HG03571 (cell line): ENCODE measurements around the gene RHBDL1.

Source experiments
- ATAC-seq: cut with Tn5 transposase; IDR thresholded peaks from one replicate; pipeline ENCODE4 v1.9.1; 2021; ENCODE audit not compliant: unreplicated experiment

The RHBDL1 gene

GRCh38 chr16:636206-637080 lies 39.0 kb upstream of the RHBDL1 start, which contains the start of gene METTL26:
TSS of gene METTL26 (minus strand) at chr16:636305. CDS start at chr16:636290, 15 bp downstream.
- ATAC-seq = peak; percentile 54

- no peak for ATAC-seq
Observed at GRCh38 chr16:637081-638018, 38.1 kb upstream of the RHBDL1 start.

- ATAC-seq = no peak
Observed at GRCh38 chr16:638034-638543, 37.4 kb upstream of the RHBDL1 start.

DNA sequence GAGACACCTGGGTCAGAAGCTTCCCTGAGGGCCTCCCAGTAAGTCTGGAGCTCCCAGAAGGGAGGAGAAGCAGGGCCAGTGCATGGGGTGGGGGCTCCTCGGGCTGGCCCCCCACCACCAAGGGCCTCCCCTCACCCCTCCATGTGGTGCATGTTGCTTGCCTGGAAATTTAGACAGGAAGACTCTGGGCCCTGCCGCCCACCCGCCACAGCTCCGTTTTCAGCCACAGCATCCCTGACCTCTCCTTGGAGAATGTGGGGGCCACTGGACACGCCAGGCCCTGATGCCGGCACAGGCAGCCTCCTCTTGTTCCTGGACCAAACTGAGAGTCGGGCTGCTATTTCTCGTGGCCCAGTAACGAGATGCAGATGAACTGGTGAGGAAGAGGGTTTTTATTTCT lies 36.6 kb upstream of the RHBDL1 start:
- no peak for ATAC-seq

DNA sequence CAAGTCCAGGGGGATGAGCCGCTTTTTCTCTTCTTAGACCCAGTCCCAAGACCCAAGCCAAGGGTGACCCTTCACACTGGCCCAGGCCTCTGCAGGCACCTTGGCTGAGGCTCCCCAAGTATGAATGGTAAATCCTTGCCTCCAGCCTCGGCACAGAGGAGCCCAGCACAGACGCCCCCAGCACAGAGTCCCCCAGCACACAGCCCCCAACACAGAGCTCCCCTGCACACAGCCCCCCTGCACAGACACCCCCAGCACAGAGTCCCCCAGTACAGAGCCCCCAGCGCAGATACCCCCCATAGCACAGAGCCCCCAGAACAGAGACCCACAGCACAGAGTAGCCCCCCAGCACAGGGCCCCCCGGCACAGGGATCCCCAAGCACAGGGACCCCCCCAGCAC lies 34.9 kb upstream of the RHBDL1 start:
- no peak for ATAC-seq

DNA sequence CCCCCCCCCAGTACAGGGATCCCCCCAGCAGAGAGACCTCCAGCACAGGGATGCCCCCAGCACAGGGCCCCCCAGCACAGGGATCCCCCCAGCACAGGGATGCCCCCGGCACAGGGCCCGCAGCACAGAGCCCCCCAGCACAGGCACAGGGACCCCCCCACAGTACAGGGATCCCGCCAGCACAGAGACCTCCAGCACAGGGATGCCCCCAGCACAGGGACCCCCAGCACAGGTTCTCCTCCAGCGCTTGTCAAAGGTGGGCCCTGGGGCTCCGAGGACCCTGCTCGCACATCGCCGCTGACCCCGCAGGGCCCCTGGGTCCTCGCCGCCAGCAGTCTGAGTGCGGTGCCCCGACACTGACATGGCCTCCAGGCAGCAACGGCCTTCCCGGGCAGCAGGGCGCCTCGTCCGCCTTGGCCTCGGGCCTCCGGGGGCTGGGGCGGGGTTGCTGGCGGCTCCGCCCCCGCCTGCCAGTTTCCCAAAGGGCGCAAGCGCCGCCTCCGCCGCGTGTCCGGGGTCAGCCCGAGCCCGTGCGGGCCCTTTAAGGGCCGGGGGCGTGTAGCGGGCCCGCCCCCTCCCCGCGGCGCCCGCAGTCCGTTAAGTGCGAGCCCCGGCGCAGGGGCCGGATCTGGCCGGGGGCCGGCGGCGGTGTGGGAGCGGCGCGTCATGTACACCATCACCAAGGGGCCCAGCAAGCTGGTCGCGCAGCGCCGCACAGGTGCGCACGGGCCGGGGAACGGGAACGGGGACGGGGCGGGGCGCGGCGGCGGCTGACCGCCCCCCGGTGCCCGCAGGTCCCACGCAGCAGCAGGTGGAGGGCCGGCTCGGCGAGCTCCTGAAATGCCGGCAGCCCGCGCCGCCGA lies 33.9 kb upstream of the RHBDL1 start, which contains the start of gene MCRIP2:
TSS of gene MCRIP2 (plus strand) at position 503 of the 863 bp plus-strand sequence. CDS start at position 667, 164 bp downstream.
- peak; percentile 41 for ATAC-seq

GRCh38 chr16:642189-643049 lies 33.1 kb upstream of the RHBDL1 start:
- peak; percentile 36 for ATAC-seq

- no peak for ATAC-seq
Observed at GRCh38 chr16:643050-643368, 32.5 kb upstream of the RHBDL1 start.

DNA sequence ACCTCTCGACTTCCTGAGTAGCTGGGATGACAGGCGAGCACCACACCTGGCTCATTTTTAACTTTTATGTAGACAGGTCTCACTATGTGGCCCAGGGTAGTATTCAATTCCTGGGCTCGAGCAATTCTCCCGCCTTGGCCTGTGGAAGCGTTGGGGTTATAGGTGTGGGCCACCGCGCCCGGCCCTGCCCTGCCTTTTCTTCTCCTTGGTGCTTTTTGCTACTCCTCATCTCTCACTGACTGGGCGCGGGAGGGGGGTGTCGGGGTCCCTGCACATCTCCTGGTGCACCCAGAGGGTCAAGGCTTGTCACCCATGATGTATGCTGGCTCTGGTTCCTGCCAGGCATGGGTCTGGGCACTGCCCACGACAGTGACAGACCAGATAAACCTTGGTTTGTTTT lies 30.9 kb upstream of the RHBDL1 start:
- ATAC-seq = no peak

DNA sequence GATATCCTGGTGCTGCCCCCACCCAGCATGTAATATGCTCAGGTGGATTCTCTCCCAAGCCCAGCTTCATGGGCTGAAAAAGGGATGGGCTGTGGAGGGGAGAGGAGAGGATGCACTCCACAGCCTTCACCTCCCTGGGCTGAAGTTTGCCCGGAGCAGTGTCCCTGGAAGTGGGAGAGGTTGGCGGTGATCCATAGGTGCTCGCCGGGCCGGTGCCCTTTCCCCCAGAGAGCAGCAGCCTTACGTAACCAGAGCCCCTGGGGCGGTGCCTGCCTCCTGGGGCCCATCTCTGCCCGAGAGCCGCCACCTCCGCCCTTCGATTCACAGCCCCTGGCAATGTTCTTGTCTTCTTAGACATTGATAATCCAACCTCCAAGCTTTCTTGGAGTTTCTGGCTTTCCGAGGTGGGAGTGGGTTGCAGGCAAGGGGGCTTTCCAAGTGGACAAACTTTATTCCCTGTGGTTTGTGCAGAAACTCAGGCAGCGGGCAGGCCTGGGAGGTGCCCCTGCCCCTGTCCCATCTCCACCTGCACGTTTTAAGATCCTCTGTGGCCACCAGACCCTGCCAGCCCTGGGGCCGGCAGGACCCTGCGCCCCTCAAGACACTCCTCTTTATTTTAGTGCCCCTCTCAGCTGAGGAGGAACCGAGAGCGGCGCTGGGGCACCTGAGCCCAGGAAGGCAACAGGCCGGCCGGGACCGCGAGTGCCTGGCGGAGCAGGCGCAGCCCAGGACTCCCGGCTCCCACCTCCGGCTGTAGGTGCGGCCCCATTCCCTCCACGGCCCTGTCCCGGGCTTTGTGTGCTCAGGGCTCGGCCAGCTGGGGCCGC lies 29.4 kb upstream of the RHBDL1 start:
- no peak for ATAC-seq

GRCh38 chr16:646679-647172 lies 28.7 kb upstream of the RHBDL1 start:
- ATAC-seq = no peak

GRCh38 chr16:647173-647902 lies 28.1 kb upstream of the RHBDL1 start:
- no peak for ATAC-seq

- no peak for ATAC-seq
Observed at GRCh38 chr16:648071-648780, 27.2 kb upstream of the RHBDL1 start.

GRCh38 chr16:648781-649589 lies 26.5 kb upstream of the RHBDL1 start, which contains the start of gene WDR90:
TSS of gene WDR90 (plus strand) at chr16:649365. CDS start at chr16:649417, 52 bp downstream.
- peak; percentile 53 for ATAC-seq

DNA sequence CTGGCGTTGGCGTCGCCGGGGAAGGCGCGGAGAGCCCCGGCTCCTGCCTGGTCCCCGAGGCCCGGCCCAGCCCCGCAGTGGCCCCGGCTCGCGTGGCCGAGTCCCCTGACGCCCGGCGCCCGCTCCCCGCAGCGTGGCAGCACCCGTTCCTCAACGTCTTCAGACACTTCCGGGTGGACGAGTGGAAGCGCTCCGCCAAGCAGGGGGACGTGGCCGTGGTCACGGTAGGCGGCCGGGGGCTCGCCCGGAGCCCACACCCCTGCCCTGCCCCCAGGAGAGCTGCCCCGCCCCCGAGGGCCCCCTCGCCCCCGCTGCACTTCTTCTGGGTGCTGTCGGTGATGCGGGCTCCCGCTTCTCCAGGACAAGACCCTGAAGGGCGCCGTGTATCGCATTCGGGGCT lies 25.8 kb upstream of the RHBDL1 start:
- ATAC-seq = peak; percentile 13

- no peak for ATAC-seq
Observed at GRCh38 chr16:651844-652243, 23.6 kb upstream of the RHBDL1 start.
